ENCODE data around the gene GGA2.
A peak's percentile ranks its signal among the peaks of the same experiment; 100 is the strongest.

GGA2 gene

DNA sequence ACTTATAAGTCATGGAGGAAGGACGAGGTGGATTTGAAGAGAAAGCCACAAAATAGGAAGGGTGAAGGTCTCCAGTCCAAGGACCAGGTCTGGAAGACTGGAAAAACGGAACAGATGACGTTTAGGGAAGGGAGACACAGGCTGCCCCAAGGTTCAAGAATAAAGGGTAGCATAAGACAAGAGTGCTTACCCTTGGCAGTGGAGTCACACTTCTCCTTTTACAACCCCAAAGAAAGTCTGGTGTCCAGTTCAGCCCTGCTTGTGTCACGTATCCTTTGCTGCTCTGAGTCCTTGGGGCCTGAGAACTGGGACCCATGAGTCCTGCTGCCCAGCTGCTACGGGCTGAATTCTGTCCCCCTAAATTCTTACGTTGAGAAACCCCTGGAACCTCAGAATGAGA, 13.0 kb upstream of the GGA2 start:
- H3K4me3 ChIP-seq (ENCODE audit: low read depth, low read length) = no peak overlapping the region
- TF ChIP-seq, protein P1, sequence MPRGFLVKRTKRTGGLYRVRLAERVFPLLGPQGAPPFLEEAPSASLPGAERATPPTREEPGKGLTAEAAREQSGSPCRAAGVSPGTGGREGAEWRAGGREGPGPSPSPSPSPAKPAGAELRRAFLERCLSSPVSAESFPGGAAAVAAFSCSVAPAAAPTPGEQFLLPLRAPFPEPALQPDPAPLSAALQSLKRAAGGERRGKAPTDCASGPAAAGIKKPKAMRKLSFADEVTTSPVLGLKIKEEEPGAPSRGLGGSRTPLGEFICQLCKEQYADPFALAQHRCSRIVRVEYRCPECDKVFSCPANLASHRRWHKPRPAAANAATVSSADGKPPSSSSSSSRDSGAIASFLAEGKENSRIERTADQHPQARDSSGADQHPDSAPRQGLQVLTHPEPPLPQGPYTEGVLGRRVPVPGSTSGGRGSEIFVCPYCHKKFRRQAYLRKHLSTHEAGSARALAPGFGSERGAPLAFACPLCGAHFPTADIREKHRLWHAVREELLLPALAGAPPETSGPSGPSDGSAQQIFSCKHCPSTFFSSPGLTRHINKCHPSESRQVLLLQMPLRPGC (tag by site-specific recombination; IDR thresholded peaks at IDR 0.05) = no peak
- TF ChIP-seq BCL11B (tag by site-specific recombination; IDR thresholded peaks at IDR 0.05; ENCODE audit: low read depth) (no peak), ZNF354C (tag by site-specific recombination; IDR thresholded peaks at IDR 0.05; ENCODE audit: borderline replicate concordance, low read depth) (no peak), ZNF530 (tag by site-specific recombination; IDR thresholded peaks at IDR 0.05; ENCODE audit: low read depth) (no peak), ZNF416 (tag by site-specific recombination; IDR thresholded peaks at IDR 0.05) (no peak)
- H3K9me3 ChIP-seq (ENCODE audit: control insufficient read depth, insufficient read depth, low read depth, low read length) = no peaks in the 10 kb centered on the region
- peaks cover 0 to 63% of the 10 kb centered on the region in 2 experiments; a peak in 2 of 3 replicates for H3K36me3 ChIP-seq (ENCODE audit: control insufficient read depth in 2 of 2, insufficient read depth in 1 of 2, low read length in 2 of 2)
- no peak overlapping the region for H3K27ac ChIP-seq (ENCODE audit: extremely low read depth, low read depth, low read length)
- CTCF ChIA-PET = no interaction called here
- POLR2A ChIA-PET = no interaction called here
- H3K4me1 ChIP-seq (ENCODE audit: control insufficient read depth, insufficient read depth, low read length) = no peaks in the 10 kb centered on the region

DNA sequence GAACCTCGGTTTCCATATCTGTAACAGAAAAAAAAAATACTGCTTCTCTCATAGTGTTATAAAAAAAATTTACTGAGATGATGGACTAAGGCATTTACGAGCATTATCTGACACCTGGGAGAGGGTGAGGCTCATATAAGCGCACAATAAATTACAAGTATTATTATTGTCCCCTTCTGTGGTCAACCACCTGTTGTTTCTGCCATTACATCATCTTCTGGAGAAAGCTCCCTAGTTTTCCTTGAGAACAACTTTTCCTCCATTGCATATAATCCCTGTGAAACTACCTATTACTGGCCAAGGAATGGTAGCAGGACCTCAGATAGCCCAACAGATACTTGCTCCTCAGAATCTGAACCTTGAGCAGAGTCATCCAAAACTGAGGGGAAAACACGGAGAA, 11.7 kb upstream of the GGA2 start:
- H3K27ac ChIP-seq (ENCODE audit: extremely low read depth, low read depth, low read length) = no peak overlapping the region
- POLR2A ChIA-PET = no interaction called here
- peaks cover 0 to 52% of the 10 kb centered on the region in 2 experiments; a peak in 2 of 3 replicates for H3K36me3 ChIP-seq (ENCODE audit: control insufficient read depth in 2 of 2, insufficient read depth in 1 of 2, low read length in 2 of 2)
- no peaks in the 10 kb centered on the region for H3K4me1 ChIP-seq (ENCODE audit: control insufficient read depth, insufficient read depth, low read length)
- H3K4me3 ChIP-seq (ENCODE audit: low read depth, low read length) = no peak overlapping the region
- H3K9me3 ChIP-seq (ENCODE audit: control insufficient read depth, insufficient read depth, low read depth, low read length) = no peaks in the 10 kb centered on the region
- CTCF ChIA-PET = no interaction called here
- TF ChIP-seq IKZF3 (tag by site-specific recombination; IDR thresholded peaks at IDR 0.05) (peak; percentile 53; the same call in 1 of the 2 replicates), SCRT2 (tag by site-specific recombination; IDR thresholded peaks at IDR 0.05) (peak; percentile 96), ZNF664 (tag by site-specific recombination; IDR thresholded peaks at IDR 0.05) (no peak), ZSCAN16 (tag by site-specific recombination; IDR thresholded peaks at IDR 0.05) (no peak), ZNF292 (tag by site-specific recombination; IDR thresholded peaks at IDR 0.05; ENCODE audit: borderline replicate concordance, low read depth) (no peak), ZNF24 (tag by site-specific recombination; IDR thresholded peaks at IDR 0.05) (no peak), ZNF10 (tag by site-specific recombination; IDR thresholded peaks at IDR 0.05) (no peak), ZNF561 (tag by site-specific recombination; IDR thresholded peaks at IDR 0.05; ENCODE audit: borderline replicate concordance) (no peak), ZNF843 (tag by site-specific recombination; IDR thresholded peaks at IDR 0.05) (peak; percentile 45; the same call in 1 of the 2 replicates), SCRT1 (tag by site-specific recombination; IDR thresholded peaks at IDR 0.05; ENCODE audit: borderline replicate concordance) (peak; percentile 82), KLF10 (tag by site-specific recombination; IDR thresholded peaks at IDR 0.05) (0 out of 2 replicates have a peak, but pooled peaks have one; percentile 46), ZNF777 (tag by site-specific recombination; IDR thresholded peaks at IDR 0.05; ENCODE audit: borderline replicate concordance) (no peak), OSR2 (tag by site-specific recombination; IDR thresholded peaks at IDR 0.05) (peak; percentile 43; the same call in 1 of the 2 replicates), ZIC2 (tag by site-specific recombination; IDR thresholded peaks at IDR 0.05) (no peak), ZNF560 (tag by site-specific recombination; IDR thresholded peaks at IDR 0.05; ENCODE audit: borderline replicate concordance) (no peak), ZNF311 (tag by site-specific recombination; IDR thresholded peaks at IDR 0.05; ENCODE audit: borderline replicate concordance) (no peak), ZNF768 (tag by site-specific recombination; IDR thresholded peaks at IDR 0.05) (no peak)
- TF ChIP-seq, protein P2, sequence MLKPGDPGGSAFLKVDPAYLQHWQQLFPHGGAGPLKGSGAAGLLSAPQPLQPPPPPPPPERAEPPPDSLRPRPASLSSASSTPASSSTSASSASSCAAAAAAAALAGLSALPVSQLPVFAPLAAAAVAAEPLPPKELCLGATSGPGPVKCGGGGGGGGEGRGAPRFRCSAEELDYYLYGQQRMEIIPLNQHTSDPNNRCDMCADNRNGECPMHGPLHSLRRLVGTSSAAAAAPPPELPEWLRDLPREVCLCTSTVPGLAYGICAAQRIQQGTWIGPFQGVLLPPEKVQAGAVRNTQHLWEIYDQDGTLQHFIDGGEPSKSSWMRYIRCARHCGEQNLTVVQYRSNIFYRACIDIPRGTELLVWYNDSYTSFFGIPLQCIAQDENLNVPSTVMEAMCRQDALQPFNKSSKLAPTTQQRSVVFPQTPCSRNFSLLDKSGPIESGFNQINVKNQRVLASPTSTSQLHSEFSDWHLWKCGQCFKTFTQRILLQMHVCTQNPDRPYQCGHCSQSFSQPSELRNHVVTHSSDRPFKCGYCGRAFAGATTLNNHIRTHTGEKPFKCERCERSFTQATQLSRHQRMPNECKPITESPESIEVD (tag by site-specific recombination; IDR thresholded peaks at IDR 0.05) = peak; percentile 42; the same call in 1 of the 2 replicates
- TF ChIP-seq, protein P3, sequence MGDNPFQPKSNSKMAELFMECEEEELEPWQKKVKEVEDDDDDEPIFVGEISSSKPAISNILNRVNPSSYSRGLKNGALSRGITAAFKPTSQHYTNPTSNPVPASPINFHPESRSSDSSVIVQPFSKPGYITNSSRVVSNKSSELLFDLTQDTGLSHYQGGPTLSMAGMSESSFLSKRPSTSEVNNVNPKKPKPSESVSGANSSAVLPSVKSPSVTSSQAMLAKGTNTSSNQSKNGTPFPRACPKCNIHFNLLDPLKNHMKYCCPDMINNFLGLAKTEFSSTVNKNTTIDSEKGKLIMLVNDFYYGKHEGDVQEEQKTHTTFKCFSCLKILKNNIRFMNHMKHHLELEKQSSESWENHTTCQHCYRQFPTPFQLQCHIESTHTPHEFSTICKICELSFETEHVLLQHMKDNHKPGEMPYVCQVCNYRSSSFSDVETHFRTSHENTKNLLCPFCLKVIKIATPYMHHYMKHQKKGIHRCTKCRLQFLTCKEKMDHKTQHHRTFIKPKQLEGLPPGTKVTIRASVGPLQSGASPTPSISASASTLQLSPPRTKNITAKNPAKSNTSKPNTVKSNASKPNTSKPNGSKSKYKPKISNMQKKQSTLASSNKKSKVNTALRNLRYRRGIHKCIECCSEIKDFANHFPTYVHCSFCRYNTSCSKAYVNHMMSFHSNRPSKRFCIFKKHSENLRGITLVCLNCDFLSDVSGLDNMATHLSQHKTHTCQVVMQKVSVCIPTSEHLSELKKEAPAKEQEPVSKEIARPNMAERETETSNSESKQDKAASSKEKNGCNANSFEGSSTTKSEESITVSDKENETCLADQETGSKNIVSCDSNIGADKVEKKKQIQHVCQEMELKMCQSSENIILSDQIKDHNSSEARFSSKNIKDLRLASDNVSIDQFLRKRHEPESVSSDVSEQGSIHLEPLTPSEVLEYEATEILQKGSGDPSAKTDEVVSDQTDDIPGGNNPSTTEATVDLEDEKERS (tag by site-specific recombination; IDR thresholded peaks at IDR 0.05) = no peak
- TF ChIP-seq, protein P4, sequence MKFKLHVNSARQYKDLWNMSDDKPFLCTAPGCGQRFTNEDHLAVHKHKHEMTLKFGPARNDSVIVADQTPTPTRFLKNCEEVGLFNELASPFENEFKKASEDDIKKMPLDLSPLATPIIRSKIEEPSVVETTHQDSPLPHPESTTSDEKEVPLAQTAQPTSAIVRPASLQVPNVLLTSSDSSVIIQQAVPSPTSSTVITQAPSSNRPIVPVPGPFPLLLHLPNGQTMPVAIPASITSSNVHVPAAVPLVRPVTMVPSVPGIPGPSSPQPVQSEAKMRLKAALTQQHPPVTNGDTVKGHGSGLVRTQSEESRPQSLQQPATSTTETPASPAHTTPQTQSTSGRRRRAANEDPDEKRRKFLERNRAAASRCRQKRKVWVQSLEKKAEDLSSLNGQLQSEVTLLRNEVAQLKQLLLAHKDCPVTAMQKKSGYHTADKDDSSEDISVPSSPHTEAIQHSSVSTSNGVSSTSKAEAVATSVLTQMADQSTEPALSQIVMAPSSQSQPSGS (tag by site-specific recombination; IDR thresholded peaks at IDR 0.05; ENCODE audit: low read depth) = peak; percentile 63; the same call in 1 of the 2 replicates

Measured in HEK293 (cell line).